Body of pancreas (tissue), 4 donors: Measurements from ENCODE around the gene FUS.
"Not testable (repeated sequence)": the region's sequence is repeated elsewhere in the genome, so short reads cannot be mapped to it uniquely, and the experiment has no call there.

Source experiments
- POLR2A ChIP-seq, 3 donors: fragments of 450-650 bp; IDR thresholded peaks; one replicate each; pipeline ENCODE4 v1.6.1; 2016; ENCODE audit warnings: antibody characterized with exemption in 3 of 3, mild to moderate bottlenecking in 2 of 3
- TF ChIP-seq, protein P1 (sequence below), 7 experiments: fragments of 450-650 bp in 4 of 7; fragments of 200-600 bp in 3 of 7; sonication (generic) in 3 of 7; IDR thresholded peaks; one replicate each; pipeline ENCODE4 v1.5.1; 2016 to 2019; ENCODE audit warnings: antibody characterized with exemption in 7 of 7

GRCh38 chr16:31200111-31200510 is 20.2 kb downstream of the FUS start:
- TF ChIP-seq, protein P1, sequence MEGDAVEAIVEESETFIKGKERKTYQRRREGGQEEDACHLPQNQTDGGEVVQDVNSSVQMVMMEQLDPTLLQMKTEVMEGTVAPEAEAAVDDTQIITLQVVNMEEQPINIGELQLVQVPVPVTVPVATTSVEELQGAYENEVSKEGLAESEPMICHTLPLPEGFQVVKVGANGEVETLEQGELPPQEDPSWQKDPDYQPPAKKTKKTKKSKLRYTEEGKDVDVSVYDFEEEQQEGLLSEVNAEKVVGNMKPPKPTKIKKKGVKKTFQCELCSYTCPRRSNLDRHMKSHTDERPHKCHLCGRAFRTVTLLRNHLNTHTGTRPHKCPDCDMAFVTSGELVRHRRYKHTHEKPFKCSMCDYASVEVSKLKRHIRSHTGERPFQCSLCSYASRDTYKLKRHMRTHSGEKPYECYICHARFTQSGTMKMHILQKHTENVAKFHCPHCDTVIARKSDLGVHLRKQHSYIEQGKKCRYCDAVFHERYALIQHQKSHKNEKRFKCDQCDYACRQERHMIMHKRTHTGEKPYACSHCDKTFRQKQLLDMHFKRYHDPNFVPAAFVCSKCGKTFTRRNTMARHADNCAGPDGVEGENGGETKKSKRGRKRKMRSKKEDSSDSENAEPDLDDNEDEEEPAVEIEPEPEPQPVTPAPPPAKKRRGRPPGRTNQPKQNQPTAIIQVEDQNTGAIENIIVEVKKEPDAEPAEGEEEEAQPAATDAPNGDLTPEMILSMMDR (IDR thresholded peaks at IDR 0.05) = not testable (repeated sequence)
- not testable (repeated sequence) for TF ChIP-seq POLR2A (IDR thresholded peaks at IDR 0.05)
